GM12872 (cell line): ENCODE measurements around the gene TRIM28.

Experiments used
- TF ChIP-seq, protein P1 (sequence below): IDR thresholded peaks from 3 replicates; pipeline ENCODE4 v1.5.1; 2011; ENCODE audit warnings: low read depth, mild to moderate bottlenecking, low read length, moderate library complexity; ENCODE audit not compliant: insufficient read depth

TRIM28 gene

DNA sequence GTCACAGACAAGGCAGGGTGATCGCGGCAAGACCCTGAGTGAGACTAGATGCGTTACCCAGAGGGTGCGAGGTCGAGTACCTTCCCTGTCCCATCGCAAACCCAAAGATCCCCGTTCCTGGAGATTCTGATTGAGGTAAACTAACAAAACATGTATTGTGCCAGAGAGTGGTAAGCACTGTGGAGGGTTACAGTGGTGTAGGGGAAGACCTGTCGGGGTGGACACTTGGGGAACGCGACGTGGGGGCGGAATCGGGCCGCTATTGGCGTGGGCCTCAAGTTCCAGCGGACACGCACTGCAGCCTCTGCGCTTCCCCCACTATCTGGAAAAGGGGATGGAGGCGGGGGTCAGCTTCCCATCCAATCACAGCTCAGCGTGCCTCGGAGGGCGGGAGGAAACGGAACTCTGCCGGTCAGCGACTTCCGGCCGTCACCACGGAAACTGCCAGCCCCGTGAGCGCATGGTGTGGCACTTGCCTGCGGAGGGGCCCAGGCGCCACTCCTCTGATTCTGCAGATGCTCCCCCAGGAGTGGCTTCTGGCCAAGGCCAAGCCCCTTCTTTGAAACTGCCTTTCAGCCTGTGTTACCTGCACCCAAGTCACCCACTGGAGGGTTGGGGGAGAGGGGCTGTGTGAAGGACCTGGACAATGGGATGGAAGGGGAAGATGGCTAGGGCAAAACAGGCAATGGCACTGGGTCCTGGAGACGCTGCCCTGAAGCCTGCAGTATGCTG lies 15.6 kb downstream of the TRIM28 start:
- TF ChIP-seq, protein P1, sequence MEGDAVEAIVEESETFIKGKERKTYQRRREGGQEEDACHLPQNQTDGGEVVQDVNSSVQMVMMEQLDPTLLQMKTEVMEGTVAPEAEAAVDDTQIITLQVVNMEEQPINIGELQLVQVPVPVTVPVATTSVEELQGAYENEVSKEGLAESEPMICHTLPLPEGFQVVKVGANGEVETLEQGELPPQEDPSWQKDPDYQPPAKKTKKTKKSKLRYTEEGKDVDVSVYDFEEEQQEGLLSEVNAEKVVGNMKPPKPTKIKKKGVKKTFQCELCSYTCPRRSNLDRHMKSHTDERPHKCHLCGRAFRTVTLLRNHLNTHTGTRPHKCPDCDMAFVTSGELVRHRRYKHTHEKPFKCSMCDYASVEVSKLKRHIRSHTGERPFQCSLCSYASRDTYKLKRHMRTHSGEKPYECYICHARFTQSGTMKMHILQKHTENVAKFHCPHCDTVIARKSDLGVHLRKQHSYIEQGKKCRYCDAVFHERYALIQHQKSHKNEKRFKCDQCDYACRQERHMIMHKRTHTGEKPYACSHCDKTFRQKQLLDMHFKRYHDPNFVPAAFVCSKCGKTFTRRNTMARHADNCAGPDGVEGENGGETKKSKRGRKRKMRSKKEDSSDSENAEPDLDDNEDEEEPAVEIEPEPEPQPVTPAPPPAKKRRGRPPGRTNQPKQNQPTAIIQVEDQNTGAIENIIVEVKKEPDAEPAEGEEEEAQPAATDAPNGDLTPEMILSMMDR, result no peak

DNA sequence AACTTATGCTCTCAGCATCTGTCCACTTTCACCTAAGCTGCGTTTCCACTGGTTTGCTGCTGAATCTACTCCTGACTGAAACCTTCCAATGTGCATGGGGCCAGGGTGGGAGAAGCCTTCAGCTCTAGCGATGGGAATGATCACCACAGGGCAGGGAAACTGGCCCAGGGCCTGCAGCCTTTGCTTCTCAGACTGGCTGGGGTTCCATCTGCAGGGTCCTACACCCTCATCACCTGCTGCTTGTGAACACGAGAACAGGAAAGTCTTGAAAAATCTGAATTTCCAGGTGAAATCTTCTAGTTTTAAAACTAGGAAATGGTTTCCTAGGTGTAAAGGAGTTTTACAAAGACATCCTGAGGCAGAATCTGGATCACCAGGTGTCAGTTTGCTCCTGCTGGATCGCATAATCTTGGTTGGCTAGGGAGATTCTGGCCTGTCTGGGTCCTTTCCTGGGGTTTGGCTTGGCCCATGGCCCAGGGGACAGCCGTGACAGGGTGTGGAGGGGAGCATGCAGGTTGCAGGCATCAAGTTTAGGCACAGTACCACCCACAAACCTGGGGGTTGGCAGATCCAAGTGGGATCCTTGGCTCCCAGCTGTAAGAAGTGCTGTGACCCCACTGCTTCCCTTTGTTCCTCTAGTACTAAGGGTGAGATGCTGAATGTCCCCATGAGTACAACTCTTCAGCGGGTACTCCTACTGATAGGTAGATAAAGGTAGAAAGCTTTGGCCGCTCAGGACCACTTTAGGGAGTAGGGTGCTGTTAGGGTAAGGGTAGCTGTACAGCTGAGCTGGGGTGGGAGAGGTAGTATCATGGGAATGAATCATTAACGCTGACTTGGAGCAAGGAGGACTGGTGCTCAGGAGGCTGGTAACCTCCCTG lies 16.4 kb downstream of the TRIM28 start:
- TF ChIP-seq, protein P1, result no peak

DNA sequence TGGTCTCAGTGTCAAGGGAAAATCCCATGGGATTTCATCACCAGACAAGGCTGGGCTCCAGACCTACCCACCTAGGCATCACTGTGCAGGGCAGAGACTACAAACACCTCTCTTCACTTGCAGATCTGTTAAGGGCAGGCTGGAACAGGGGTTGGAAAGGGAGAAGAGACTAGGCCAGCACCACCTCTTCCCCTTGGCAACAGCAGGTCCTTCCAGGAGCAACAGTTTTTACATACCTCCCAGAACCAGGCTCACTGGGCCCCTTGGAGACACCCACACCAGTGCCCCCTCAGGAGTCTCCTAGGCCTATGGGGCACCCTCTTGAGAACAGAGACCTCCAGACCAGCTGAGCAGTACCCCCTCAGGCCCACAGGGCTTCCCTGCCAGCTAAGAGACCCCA lies 17.1 kb downstream of the TRIM28 start:
- TF ChIP-seq, protein P1, result no peak

GRCh38 chr19:58561373-58562121 lies 17.7 kb downstream of the TRIM28 start:
- TF ChIP-seq, protein P1, result no peak

DNA sequence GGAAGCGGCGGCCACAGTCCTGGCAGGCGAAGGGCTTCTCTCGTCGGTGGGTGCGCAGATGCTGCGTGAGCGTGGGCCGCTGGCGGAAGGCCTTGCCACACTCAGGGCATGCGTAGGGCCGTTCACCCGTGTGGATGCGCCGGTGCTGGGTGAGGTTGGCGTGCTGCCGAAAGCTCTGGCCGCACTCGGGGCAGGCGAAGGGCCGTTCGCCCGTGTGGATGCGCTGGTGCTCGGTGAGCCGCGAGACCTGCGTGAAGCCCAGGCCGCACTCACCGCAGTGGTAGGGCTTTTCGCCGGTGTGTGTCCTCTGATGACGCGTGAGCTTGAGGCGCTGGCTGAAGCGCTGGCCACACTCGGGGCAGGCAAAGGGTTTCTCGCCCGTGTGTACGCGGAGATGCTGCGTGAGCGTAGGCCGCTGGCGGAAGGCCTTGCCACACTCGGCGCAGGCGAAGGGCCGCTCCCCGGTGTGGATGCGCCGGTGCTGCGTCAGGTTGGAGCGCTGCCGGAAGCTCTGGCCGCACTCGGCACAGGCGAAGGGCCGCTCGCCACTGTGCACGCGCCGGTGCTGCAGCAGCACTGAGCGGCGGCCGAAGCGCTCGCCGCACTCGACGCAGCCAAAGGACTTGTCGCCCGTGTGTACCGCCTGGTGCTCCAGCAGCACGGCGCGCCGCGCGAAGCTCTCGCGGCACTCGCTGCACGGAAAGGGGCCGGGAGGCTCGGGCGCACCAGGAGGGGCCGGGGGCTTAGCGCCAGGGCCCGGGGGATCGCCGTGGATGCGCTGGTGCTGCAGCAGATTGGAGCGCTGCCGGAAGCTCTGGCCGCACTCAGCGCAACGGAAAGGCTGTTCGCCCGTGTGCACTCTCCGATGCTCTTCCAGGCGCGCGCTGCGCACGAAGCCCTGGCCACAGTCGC lies 18.5 kb downstream of the TRIM28 start:
- TF ChIP-seq, protein P1, result no peak

- TF ChIP-seq, protein P1, result no peak
Observed at GRCh38 chr19:58563034-58563573, 19.2 kb downstream of the TRIM28 start.
